ENCODE measurements around the gene KRT6A.

Gene KRT6A

DNA sequence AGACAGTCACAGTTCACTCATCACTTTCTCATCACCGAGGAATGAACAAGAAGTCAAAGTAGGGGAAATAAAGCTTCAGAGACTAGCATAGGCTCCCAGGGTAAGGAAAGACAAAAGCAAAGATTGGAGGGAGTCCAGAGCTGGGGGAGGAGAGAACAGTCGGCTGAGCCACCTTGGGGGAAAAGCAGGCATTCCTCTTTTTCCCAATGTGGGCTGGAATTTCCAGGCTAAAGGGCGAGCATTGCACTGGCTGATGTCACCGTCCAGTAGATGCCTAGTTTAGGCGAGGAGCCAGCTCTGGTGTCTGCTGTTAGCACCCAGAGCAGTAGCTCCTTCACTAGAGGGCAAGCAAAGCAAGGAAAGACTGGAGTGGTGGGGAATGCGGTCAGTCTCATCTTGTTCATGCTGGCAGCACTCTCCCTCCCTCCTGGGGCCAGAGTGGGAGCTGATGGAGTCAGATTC, 50.4 kb downstream of the KRT6A start:
- no peak for DNase-seq (ENCODE audit: low read depth, low spot score)
- H3K4me3 ChIP-seq (ENCODE audit: low read length) = no peak overlapping the region

DNA sequence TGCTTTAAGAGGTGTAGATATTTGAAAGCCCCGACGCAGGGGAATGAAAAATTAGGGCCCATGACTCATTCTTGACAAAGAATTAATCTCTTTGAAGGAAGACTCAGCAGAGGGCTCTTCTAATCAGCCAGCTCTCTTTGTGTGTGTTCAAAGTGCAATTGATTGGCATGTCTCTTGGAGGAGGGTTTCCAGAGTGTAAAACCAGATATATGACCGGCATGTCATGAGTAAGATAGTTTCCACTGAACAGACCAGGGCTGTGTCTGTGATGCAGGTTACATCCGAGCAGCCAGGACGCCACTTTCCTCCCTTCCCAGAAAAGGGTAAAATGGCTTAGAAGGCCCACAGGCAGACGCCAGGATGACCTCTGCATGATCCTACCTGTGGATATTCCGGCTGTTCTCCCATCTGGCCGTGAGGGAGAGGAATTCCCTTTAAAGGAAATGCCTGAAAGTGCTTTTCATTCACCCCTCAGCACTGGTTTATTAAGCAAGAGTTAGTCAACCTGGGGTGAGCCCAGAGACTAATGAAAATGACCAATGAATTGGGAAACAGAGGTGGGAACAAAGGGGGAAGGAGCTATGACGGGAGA, 51.6 kb downstream of the KRT6A start:
- H3K4me3 ChIP-seq (ENCODE audit: low read length) = no peak overlapping the region
- no peak for DNase-seq (ENCODE audit: low read depth, low spot score)

DNA sequence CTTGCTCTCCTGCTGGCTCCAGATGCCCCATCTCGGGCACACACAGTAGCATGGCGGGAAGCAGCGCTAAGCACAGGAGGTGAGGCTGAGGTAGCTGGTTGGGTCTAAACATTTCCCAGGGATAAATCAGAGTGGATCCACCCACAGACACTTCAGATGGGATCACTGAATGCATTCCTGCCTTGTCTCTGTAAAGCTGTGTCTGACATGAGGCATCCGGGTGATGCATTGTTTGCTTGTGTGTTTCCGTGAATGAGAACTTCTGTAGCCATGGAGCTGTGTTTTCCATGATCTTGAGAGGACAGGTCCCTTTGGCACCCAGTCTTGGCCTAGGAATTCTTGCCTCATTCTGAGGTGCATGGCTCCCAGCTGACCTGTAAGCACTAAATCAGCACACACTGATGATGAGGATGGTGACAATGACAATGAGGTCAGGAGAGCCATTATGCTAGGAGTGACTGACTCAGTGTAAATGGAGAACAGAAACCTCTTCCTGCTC, 52.2 kb downstream of the KRT6A start:
- no peak overlapping the region for H3K4me3 ChIP-seq (ENCODE audit: low read length)
- no peak for DNase-seq (ENCODE audit: low read depth, low spot score)

DNA sequence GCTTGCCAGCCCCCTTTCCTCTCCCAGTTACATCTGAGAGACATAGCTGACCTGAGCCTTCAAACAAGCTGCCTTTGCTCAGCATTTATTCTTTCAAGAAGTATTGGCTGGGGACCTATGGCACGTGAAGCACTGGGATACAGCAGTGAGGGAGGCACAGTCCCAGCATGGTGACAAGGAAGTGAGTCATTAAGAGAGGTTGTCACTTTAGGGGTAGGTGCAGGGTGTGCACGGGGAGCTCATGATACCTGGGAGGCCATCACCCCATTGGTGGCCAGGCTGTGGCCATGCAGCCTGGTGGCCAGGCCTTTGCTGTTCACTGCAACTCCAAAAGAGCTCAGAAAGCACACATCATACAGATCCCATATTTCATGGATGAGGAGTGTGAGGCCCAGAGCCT, 53.2 kb downstream of the KRT6A start:
- no peak overlapping the region for H3K4me3 ChIP-seq (ENCODE audit: low read length)
- no peak for DNase-seq (ENCODE audit: low read depth, low spot score)

DNA sequence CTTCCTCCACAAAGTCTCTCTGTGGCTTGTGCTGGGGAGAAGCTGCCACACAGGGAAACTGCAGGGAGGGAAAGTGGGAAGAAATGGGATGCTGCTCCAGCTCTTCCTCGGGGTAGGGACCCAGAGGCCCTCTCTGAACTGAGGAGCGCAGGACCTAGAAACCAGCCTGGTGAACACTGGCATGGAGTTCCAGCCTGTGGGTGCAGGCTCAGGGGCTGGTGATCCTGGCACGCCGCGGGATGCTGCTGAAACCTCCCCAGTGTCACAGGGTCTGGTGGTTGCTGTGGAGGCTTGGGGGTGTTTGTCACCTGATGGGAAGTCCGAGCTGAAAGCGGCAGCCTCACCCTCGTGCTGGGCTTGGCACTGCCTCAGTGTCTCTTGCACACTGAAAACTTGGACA, 53.6 kb downstream of the KRT6A start:
- DNase-seq (ENCODE audit: low read depth, low spot score) = no peak

DNA sequence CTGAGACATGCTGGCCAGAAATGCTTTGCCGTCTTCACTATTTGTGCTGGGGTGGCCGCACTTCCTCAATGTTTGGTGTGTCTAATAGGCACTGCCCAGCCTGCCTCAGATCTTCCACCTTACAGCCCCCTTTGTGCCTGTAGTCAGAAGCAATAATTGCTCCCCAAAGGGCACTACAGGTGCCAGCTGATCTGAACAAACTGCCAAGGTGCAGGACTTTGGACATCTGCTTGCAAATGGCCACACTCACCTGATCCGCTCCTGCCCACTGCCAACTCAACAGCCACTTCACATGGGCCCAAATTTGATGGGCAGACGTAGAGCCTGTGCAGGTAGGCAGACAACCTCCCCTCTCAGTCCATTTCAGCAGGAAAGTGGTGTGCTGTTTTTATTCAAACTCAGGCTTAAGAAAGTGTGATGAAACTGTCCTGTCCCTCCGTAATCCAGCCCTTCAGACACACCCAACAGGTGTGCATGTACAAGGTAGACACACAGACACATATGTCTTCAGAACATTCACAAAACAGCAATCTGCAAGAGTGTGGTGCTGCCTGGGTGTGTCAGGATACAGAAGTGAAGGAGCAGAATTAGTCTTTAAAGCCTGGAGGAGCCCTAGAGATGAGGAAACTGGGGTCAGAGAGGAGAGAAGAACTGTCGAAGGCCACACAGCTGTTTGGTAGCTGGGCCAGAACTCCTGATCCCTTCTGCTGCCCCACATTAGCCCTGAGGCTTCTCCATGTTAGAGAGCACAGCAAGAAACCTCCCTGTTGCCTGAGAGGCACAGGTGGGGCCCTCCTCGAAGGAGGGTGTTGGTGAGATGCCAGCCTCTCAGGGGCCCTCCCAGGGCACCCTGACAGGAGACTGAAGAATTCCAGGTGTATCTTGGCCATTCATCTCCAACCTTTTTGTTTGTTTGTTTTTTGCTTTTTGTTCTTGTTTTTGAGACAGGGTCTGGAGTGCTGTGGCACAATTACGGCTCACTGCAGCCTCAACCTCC, 54.5 kb downstream of the KRT6A start:
- no peak for DNase-seq (ENCODE audit: low read depth, low spot score)
- H3K4me3 ChIP-seq (ENCODE audit: low read length) = no peak overlapping the region

More for the DNA sequence above, 53.6 kb downstream of the KRT6A start:
- no peak overlapping the region for H3K4me3 ChIP-seq (ENCODE audit: low read length)

DNA sequence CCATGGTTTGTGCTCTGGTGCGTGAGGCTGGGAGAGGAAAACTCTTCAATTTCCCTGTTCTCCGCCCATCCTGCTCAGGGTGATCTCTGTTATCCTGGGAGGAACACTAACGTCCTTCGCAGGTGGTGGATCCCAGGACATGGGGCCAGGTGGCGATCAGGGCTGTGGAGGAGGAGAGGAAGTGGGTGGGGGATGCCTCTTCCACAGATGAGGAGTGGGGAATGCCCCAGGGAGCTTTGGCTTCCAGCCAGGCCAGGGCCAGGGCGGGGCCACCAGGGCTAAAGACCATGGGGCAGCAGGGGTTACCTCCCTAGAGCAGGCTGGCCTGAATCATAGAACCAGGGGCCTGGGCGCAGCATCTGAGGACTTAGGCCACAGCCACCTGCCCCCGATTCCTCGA, 55.5 kb downstream of the KRT6A start:
- no peak for DNase-seq (ENCODE audit: low read depth, low spot score)
- no peak overlapping the region for H3K4me3 ChIP-seq (ENCODE audit: low read length)
